Body of pancreas (tissue), 4 donors: ENCODE results near the gene TCHP. TPM values are rescaled to one million over a fixed set of nuclear protein-coding genes. Genes with fewer than 3 reads are reported as not detected.

Source experiments
- ATAC-seq: fragments of 150-250 bp; one replicate; pipeline ENCODE4 v1.9.1; 2016
- DNase-seq, 4 donors: peaks; one replicate each; pipeline ENCODE4 v3.0.0-alpha.2; 2019
- H3K27ac ChIP-seq, 4 donors: fragments of 200-600 bp; sonication (generic); 1 replicate in 3 of 4; 2 replicates in 1 of 4; pipeline versions ENCODE4 v1.5.1 to v1.6.1; 2016 to 2019; ENCODE audit warnings: mild to moderate bottlenecking in 1 of 4, mixed read lengths in 1 of 4, moderate library complexity in 1 of 4
- H3K27me3 ChIP-seq, 2 donors: fragments of 200-600 bp; sonication (generic); one replicate each; pipeline ENCODE4 v1.6.0; 2016; ENCODE audit warnings: mild to moderate bottlenecking in 1 of 2
- H3K36me3 ChIP-seq, 2 donors: fragments of 200-600 bp; sonication (generic); replicated peaks in 1 of 2; 2 replicates each; pipeline ENCODE4 v1.5.1; 2016; ENCODE audit warnings: low read depth in 2 of 2; ENCODE audit not compliant: insufficient read depth in 1 of 2
- H3K4me1 ChIP-seq: fragments of 200-600 bp; sonication (generic); one replicate; pipeline ENCODE4 v1.6.0; 2016
- H3K4me3 ChIP-seq, 2 donors: fragments of 200-600 bp; sonication (generic); 1 replicate in 1 of 2; 2 replicates in 1 of 2; pipeline ENCODE4 v1.5.1; 2016 to 2019
- H3K9me3 ChIP-seq, 3 donors: fragments of 200-600 bp; sonication (generic); 1 replicate in 2 of 3; 2 replicates in 1 of 3; pipeline ENCODE4 v1.5.1; 2016
- POLR2A ChIP-seq, 3 donors: fragments of 450-650 bp; IDR thresholded peaks; one replicate each; pipeline ENCODE4 v1.6.1; 2016; ENCODE audit warnings: antibody characterized with exemption in 3 of 3, mild to moderate bottlenecking in 2 of 3
- WGBS, 2 donors: methylation state at CpG; one replicate each; pipeline ENCODE4 v1.1.5; 2017; 5-methylcytosine and 5-hydroxymethylcytosine counted together
- intact Hi-C: fragments of 100-400 bp; cut with DNase I; formaldehyde crosslinking; loops from one replicate; pipeline ENCODE4 v1.15.1; 2023
- total RNA-seq, 2 donors: library from RNA; depleted of rRNA; stranded (reverse); fragments of >200 nt; gene quantifications; one replicate each; pipeline ENCODE4 v1.1.0, GENCODE V29; 2016
- TF ChIP-seq, protein P1 (sequence below), 7 experiments: fragments of 450-650 bp in 4 of 7; fragments of 200-600 bp in 3 of 7; sonication (generic) in 3 of 7; IDR thresholded peaks; one replicate each; pipeline ENCODE4 v1.5.1; 2016 to 2019; ENCODE audit warnings: antibody characterized with exemption in 7 of 7

Gene TCHP
- total RNA-seq, 2 donors from 2014 or later = 29.3 to 72.2 TPM

DNA sequence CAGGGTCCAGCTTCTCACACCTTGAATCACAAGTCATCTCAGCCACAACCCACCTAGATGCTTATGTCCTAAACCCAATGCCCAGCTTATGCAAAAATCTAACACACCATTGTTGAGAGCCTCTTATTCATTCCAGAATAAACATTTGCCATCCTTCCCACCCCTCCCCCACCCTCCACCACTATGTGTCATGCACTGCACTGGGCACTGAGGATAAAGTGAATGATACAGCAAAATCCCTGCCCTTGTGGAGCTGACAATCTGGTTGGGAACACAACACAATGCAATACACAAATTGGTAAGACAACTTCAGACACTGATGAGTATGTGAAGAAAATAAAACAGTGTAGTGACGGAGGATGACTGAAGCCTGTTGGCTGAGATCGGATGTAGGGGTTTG lies 18.3 kb upstream of the TCHP start:
- Histone ChIP-seq H3K36me3 (no peaks in the 10 kb centered on the region), H3K9me3 (no peaks in the 10 kb centered on the region), H3K27me3 (no peaks in the 10 kb centered on the region), H3K27ac (no peak overlapping the region), H3K4me1 (peaks cover 26% of the 10 kb centered on the region), H3K4me3 (no peak overlapping the region)
- intact Hi-C loops = no loop called here
- 95 to 98% methylated on average over 2 of the region's 2 CpGs for WGBS, 2 donors
- DNase-seq (no peak), ATAC-seq (no peak)
- TF ChIP-seq, protein P1, sequence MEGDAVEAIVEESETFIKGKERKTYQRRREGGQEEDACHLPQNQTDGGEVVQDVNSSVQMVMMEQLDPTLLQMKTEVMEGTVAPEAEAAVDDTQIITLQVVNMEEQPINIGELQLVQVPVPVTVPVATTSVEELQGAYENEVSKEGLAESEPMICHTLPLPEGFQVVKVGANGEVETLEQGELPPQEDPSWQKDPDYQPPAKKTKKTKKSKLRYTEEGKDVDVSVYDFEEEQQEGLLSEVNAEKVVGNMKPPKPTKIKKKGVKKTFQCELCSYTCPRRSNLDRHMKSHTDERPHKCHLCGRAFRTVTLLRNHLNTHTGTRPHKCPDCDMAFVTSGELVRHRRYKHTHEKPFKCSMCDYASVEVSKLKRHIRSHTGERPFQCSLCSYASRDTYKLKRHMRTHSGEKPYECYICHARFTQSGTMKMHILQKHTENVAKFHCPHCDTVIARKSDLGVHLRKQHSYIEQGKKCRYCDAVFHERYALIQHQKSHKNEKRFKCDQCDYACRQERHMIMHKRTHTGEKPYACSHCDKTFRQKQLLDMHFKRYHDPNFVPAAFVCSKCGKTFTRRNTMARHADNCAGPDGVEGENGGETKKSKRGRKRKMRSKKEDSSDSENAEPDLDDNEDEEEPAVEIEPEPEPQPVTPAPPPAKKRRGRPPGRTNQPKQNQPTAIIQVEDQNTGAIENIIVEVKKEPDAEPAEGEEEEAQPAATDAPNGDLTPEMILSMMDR (IDR thresholded peaks at IDR 0.05) = no peak
- no peak for TF ChIP-seq POLR2A (IDR thresholded peaks at IDR 0.05)

DNA sequence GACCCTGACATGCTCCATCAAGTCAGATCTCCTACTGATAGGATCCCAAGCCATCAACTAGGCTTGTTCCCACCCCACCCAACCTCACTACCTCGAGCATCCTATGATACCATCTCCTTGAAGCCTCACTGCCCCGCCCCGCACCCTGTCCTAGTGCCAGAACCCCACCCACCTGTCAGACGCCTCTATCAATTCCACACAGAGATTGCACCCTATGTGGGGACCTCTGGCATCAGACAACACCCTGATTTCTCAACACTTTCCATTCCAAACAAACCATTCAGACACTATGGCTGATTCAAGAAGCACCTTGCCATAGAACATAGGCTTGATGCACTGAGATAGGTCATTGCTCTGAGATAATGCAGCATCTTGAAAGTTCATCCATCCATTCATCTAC lies 16.6 kb upstream of the TCHP start:
- ATAC-seq = no peak
- WGBS, 2 donors = 63 to 66% methylated on average over 3 to 4 of the region's 4 CpGs
- intact Hi-C loops = no loop called here

DNA sequence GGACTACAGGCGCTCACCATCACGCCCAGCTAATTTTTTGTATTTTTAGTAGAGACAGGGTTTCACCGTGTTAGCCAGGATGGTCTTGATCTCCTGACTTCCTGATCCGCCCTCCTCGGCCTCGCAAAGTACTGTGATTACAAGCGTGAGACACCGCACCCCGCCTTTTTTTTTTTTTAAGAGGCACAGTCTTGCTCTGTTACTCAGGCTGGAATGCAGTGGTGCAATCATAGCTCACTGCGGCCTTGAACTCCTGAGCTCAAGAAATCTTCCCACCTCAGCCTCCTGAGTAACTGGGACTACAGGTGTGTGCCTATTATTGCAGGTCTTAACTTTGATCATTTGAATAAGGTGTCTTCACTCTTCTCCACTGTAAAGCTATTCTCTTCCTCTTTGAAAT lies 14.5 kb upstream of the TCHP start:
- TF ChIP-seq, protein P1 (IDR thresholded peaks at IDR 0.05) = no peak
- no peak for TF ChIP-seq POLR2A (IDR thresholded peaks at IDR 0.05)
- Histone ChIP-seq H3K4me3 (no peak overlapping the region), H3K4me1 (peaks cover 6% of the 10 kb centered on the region), H3K27ac (no peak overlapping the region), H3K9me3 (no peaks in the 10 kb centered on the region), H3K27me3 (no peaks in the 10 kb centered on the region), H3K36me3 (no peaks in the 10 kb centered on the region)
- ATAC-seq (no peak), DNase-seq (no peak)
- intact Hi-C loops = no loop called here
- WGBS, 2 donors = 74 to 81% methylated on average over 10 of the region's 10 CpGs

More for the DNA sequence above, 16.6 kb upstream of the TCHP start:
- DNase-seq = no peak
- no peak overlapping the region for H3K4me3 ChIP-seq
- no peak overlapping the region for H3K27ac ChIP-seq
- TF ChIP-seq POLR2A (IDR thresholded peaks at IDR 0.05) = no peak
- TF ChIP-seq, protein P1 (IDR thresholded peaks at IDR 0.05) = no peak
- H3K27me3 ChIP-seq = no peaks in the 10 kb centered on the region
- H3K36me3 ChIP-seq = no peaks in the 10 kb centered on the region
- H3K4me1 ChIP-seq = peaks cover 19% of the 10 kb centered on the region
- no peaks in the 10 kb centered on the region for H3K9me3 ChIP-seq

DNA sequence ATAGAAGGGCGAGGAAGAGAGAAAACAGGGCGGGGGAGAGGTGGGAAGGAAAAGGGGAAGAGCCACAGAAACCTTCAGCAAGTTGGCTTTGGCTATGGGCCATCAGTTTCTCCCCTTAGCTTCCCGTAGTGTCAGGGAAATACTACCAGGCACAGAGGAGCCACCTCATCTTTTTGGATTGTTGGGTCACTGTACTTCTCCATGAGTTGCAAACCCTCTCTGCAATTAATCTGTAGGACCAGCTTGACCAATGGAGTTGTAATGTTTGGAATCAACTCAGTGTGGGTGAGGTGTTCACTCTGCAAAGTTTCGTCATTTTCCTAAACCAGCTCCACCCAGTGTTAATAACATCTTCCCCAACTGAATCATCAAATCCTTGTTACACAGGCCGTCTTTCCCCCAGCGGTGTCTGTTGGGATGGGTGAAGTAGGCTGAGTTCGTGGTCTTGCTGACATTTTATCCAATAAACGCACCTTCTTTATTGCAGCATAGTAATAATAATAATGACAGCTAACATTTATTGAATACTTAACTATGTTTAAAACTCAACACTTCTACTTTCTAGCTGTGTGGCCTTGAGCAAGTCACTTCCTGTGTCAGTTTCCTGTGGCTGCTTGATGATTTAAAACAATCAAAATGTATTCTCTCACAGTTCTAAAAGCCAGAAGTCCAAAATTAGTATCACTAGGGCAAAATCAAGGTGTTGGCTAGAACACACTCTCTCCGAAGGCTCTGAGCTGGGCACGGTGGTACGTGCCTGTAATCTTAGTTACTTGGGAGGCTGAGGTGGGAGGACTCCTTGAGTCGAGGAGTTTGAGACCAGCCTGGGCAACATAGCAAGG lies 11.7 kb upstream of the TCHP start:
- H3K27me3 ChIP-seq = no peaks in the 10 kb centered on the region
- peak overlapping the region in 1 of 4 donors; percentile 55 for H3K27ac ChIP-seq
- no peak for TF ChIP-seq POLR2A (IDR thresholded peaks at IDR 0.05)
- TF ChIP-seq, protein P1 (IDR thresholded peaks at IDR 0.05) = no peak
- H3K4me3 ChIP-seq = no peak overlapping the region
- intact Hi-C loops = no loop called here
- peak in 1 of 4 donors; percentile 33 for DNase-seq
- H3K4me1 ChIP-seq = no peaks in the 10 kb centered on the region
- no peaks in the 10 kb centered on the region for H3K36me3 ChIP-seq
- WGBS, 2 donors = 55 to 60% methylated on average over 12 of the region's 12 CpGs
- H3K9me3 ChIP-seq = no peaks in the 10 kb centered on the region
- peak; percentile 30 for ATAC-seq
